Keratinocyte (primary cell): ENCODE data around the gene ARMH3. TPM values are rescaled to one million over a fixed set of nuclear protein-coding genes. Genes with fewer than 3 reads are reported as not detected.

Source experiments
- DNase-seq: peaks from one replicate; pipeline ENCODE4 v3.0.0-alpha.2; 2011; ENCODE audit warnings: low read depth, missing footprints, low spot score
- FAIRE-seq: peaks from 2 replicates; lab custom pipeline; 2011; peaks lifted over from hg19 to GRCh38; lab: Jason Lieb, UNC
- H2AFZ ChIP-seq: 2 replicates; pipeline ENCODE4 v1.6.0; 2012; ENCODE audit warnings: low read length, control low read depth, inconsistent platforms; ENCODE audit not compliant: control insufficient read depth
- H3K27ac ChIP-seq: 2 replicates; pipeline ENCODE4 v1.5.1; 2011; ENCODE audit warnings: low read length; ENCODE audit not compliant: control insufficient read depth, insufficient read depth
- H3K27me3 ChIP-seq: 3 replicates; pipeline ENCODE4 v1.6.0; 2011; ENCODE audit warnings: low read length; ENCODE audit not compliant: control insufficient read depth, insufficient read depth; ENCODE audit errors: extremely low read depth
- H3K36me3 ChIP-seq, 2 experiments: 2 replicates in 1 of 2; 3 replicates in 1 of 2; pipeline ENCODE4 v1.5.1; 2011; ENCODE audit warnings: low read length in 2 of 2, mild to moderate bottlenecking in 1 of 2; ENCODE audit not compliant: control insufficient read depth in 2 of 2, insufficient read depth in 2 of 2; ENCODE audit errors: extremely low read depth in 1 of 2
- H3K4me1 ChIP-seq: 3 replicates; pipeline ENCODE4 v1.5.1; 2011; ENCODE audit warnings: low read length; ENCODE audit not compliant: control insufficient read depth, insufficient read depth; ENCODE audit errors: extremely low read depth
- H3K4me2 ChIP-seq: 3 replicates; pipeline ENCODE4 v1.6.0; 2011; ENCODE audit warnings: low read depth, low read length; ENCODE audit not compliant: control insufficient read depth, insufficient read depth; ENCODE audit errors: extremely low read depth
- H3K4me3 ChIP-seq, 3 experiments: fragments of 200-600 bp in 1 of 3; sonication (generic) in 1 of 3; 2 replicates in 2 of 3; 3 replicates in 1 of 3; pipeline ENCODE4 v1.5.1; 2011 to 2016; ENCODE audit warnings: low read length in 3 of 3, mild to moderate bottlenecking in 3 of 3, control low read depth in 2 of 3, inconsistent platforms in 1 of 3, low read depth in 1 of 3, mixed read lengths in 1 of 3, mixed run types in 1 of 3, moderate library complexity in 1 of 3; ENCODE audit not compliant: control insufficient read depth in 2 of 3, insufficient read depth in 2 of 3; ENCODE audit errors: extremely low read depth in 1 of 3
- H3K79me2 ChIP-seq: 2 replicates; pipeline ENCODE4 v1.6.0; 2012; ENCODE audit warnings: low read length; ENCODE audit not compliant: control insufficient read depth, insufficient read depth
- H3K9ac ChIP-seq: 3 replicates; pipeline ENCODE4 v1.6.0; 2011; ENCODE audit warnings: low read length; ENCODE audit not compliant: control insufficient read depth, insufficient read depth; ENCODE audit errors: extremely low read depth
- H3K9me1 ChIP-seq: 3 replicates; pipeline ENCODE4 v1.6.0; 2011; ENCODE audit warnings: low read length; ENCODE audit not compliant: control insufficient read depth, insufficient read depth; ENCODE audit errors: extremely low read depth
- H3K9me3 ChIP-seq: 2 replicates; pipeline ENCODE4 v1.5.1; 2012; ENCODE audit warnings: low read depth, low read length; ENCODE audit not compliant: control insufficient read depth
- H4K20me1 ChIP-seq: 3 replicates; pipeline ENCODE4 v1.6.0; 2011; ENCODE audit warnings: low read length; ENCODE audit not compliant: control insufficient read depth, insufficient read depth; ENCODE audit errors: extremely low read depth
- EZH2 ChIP-seq: IDR thresholded peaks from one replicate; pipeline ENCODE4 v1.6.1; 2012; ENCODE audit warnings: inconsistent platforms, mild to moderate bottlenecking, low read length, moderate library complexity
- dilution Hi-C: fragments of 300-500 bp; cut with MboI; formaldehyde crosslinking; loops from one replicate; pipeline ENCODE4 v1.7.0; 2020; ENCODE audit warnings: low sequenced_read_pairs; ENCODE audit not compliant: extremely low pct_ligation_motif_present
- polyA plus RNA-seq, 5 experiments: library from polyadenylated mRNA; depleted of rRNA in 3 of 5; stranded (reverse) in 3 of 5; stranded (forward) in 1 of 5; unstranded in 1 of 5; fragments of >200 nt; gene quantifications; 1 replicate in 1 of 5; 2 replicates in 3 of 5; 3 replicates in 1 of 5; pipeline versions ENCODE4 v1.2.1 to v1.2.3, GENCODE V29; 2011 to 2012; ENCODE audit warnings: missing spikeins in 2 of 5, low read depth in 1 of 5, low replicate concordance in 1 of 5
- TF ChIP-seq, protein P1 (sequence below), 3 experiments: IDR thresholded peaks in 1 of 3; conservative IDR thresholded peaks in 1 of 3; optimal IDR thresholded peaks in 1 of 3; 2 replicates in 2 of 3; 3 replicates in 1 of 3; pipeline versions ENCODE3 to v1.5.1; 2011; ENCODE audit warnings: low read length in 3 of 3, mild to moderate bottlenecking in 3 of 3, moderate library complexity in 2 of 3, control low read depth in 1 of 3, inconsistent platforms in 1 of 3; ENCODE audit not compliant: insufficient read depth in 2 of 3; ENCODE audit errors: extremely low read depth in 1 of 3

The ARMH3 gene
- polyA plus RNA-seq, 1 donor (not counting 4 experiments of a cell fraction or from before 2014, with no cell fraction given) = 25.3 TPM

DNA sequence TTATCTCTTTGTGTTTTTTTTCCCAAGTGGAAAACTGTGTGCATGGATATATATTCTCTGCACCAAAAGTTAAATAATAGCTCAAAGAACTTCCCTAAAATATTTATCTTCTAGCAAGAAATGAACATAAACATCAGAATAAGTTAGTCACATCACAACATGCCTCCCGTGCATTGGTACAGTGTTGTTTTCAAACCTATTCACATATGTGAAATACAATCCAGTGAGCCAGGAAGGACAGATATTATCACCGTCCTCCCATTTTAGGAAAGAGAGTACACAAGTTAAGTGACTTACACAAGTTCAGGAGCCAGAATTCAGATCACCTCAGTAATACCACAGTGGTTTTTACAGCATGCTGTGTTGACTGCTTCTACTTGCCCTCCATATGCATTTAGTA, 22.2 kb downstream of the ARMH3 start:
- peaks cover 5 to 10% of the 10 kb centered on the region in 2 experiments for H3K36me3 ChIP-seq
- H3K4me1 ChIP-seq = no peaks in the 10 kb centered on the region
- TF ChIP-seq EZH2 = no peak
- TF ChIP-seq, protein P1, sequence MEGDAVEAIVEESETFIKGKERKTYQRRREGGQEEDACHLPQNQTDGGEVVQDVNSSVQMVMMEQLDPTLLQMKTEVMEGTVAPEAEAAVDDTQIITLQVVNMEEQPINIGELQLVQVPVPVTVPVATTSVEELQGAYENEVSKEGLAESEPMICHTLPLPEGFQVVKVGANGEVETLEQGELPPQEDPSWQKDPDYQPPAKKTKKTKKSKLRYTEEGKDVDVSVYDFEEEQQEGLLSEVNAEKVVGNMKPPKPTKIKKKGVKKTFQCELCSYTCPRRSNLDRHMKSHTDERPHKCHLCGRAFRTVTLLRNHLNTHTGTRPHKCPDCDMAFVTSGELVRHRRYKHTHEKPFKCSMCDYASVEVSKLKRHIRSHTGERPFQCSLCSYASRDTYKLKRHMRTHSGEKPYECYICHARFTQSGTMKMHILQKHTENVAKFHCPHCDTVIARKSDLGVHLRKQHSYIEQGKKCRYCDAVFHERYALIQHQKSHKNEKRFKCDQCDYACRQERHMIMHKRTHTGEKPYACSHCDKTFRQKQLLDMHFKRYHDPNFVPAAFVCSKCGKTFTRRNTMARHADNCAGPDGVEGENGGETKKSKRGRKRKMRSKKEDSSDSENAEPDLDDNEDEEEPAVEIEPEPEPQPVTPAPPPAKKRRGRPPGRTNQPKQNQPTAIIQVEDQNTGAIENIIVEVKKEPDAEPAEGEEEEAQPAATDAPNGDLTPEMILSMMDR (optimal IDR thresholded peaks at IDR 0.05 in 1 of 3, IDR thresholded peaks at IDR 0.05 in 1 of 3, conservative IDR thresholded peaks at IDR 0.05 in 1 of 3; ENCODE audit: extremely low read depth in 1 of 3, insufficient read depth in 2 of 3, low read length in 3 of 3) = no peak
- no peak overlapping the region for H3K9ac ChIP-seq
- no peak overlapping the region for H3K27ac ChIP-seq
- FAIRE-seq (no peak), DNase-seq (no peak)
- dilution Hi-C loops = no loop called here
- H3K9me1 ChIP-seq = no peaks in the 10 kb centered on the region
- no peak overlapping the region for H3K4me2 ChIP-seq
- H3K9me3 ChIP-seq = no peaks in the 10 kb centered on the region
- no peaks in the 10 kb centered on the region for H3K79me2 ChIP-seq
- H3K27me3 ChIP-seq = no peaks in the 10 kb centered on the region
- no peak overlapping the region for H2AFZ ChIP-seq
- no peak overlapping the region for H3K4me3 ChIP-seq
- H4K20me1 ChIP-seq = no peaks in the 10 kb centered on the region

DNA sequence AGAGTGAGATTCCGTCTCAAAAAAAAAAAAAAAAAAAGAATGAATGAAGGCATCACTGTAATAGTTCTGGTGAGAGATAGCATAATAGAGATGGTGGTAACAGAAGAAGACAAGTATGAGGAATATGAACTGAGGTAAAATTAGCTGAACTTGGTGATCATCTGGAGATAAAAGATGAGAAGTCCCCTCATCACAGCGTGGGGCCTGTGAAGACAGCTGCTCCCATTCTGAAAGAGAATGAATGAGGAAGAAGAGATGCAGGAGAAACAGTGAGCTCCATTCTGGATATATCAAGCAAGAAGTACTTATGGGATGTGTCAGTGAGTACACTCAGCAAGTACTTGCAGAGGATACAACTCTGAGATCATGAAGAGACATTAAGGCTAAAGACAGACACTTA, 28.7 kb downstream of the ARMH3 start:
- H3K27me3 ChIP-seq = no peaks in the 10 kb centered on the region
- TF ChIP-seq EZH2 = no peak
- TF ChIP-seq, protein P1 (optimal IDR thresholded peaks at IDR 0.05 in 1 of 3, IDR thresholded peaks at IDR 0.05 in 1 of 3, conservative IDR thresholded peaks at IDR 0.05 in 1 of 3; ENCODE audit: extremely low read depth in 1 of 3, insufficient read depth in 2 of 3, low read length in 3 of 3) = no peak
- no peak overlapping the region for H3K4me2 ChIP-seq
- H3K9ac ChIP-seq = no peak overlapping the region
- no peak overlapping the region for H3K27ac ChIP-seq
- no peaks in the 10 kb centered on the region for H3K9me1 ChIP-seq
- no peak for DNase-seq
- dilution Hi-C loops = no loop called here
- H2AFZ ChIP-seq = no peak overlapping the region
- no peaks in the 10 kb centered on the region for H4K20me1 ChIP-seq
- no peak for FAIRE-seq
- H3K4me1 ChIP-seq = no peaks in the 10 kb centered on the region
- H3K9me3 ChIP-seq = no peaks in the 10 kb centered on the region
- H3K36me3 ChIP-seq = peaks cover 15 to 16% of the 10 kb centered on the region in 2 experiments
- no peak overlapping the region for H3K4me3 ChIP-seq
- no peaks in the 10 kb centered on the region for H3K79me2 ChIP-seq
